ENCODE measurements around the gene TRIM2. TPM values are rescaled to one million over a fixed set of nuclear protein-coding genes. Genes with fewer than 3 reads are reported as not detected.

TRIM2 gene
- total RNA-seq (70.4 and 90.8 TPM in 2 replicates), polyA plus RNA-seq (39.6 and 41.2 TPM in 2 replicates), polyA minus RNA-seq (ENCODE audit: low replicate concordance) (110 and 116 TPM in 2 replicates)
- 23.4 and 23.5 TPM in 2 replicates for polyA plus RNA-seq (2012)

- Histone ChIP-seq H3K27ac (ENCODE audit: insufficient read depth, low read length) (no peak within 1 kb of the TSS), H3K4me2 (ENCODE audit: extremely low read depth, insufficient read depth, low read length) (peak within 1 kb of the TSS; percentile 80), H3K79me2 (ENCODE audit: control insufficient read depth, insufficient read depth, low read length) (no peaks in the 10 kb centered on the region), H3K27me3 (ENCODE audit: control insufficient read depth, insufficient read depth, low read length) (no peaks in the 10 kb centered on the region), H3K36me3 (ENCODE audit: control insufficient read depth, insufficient read depth, low read length) (no peaks in the 10 kb centered on the region), H3K9ac (ENCODE audit: insufficient read depth, low read length) (no peak within 1 kb of the TSS), H3K4me3 (replicated peaks in 1 of 4; ENCODE audit: control extremely low read depth in 1 of 4, insufficient read depth in 1 of 4, low read depth in 3 of 4, low read length in 4 of 4) (peak within 1 kb of the TSS; percentile 33 to 54 (median 41)), H3K9me3 (ENCODE audit: control insufficient read depth, insufficient read depth, low read depth, low read length) (no peaks in the 10 kb centered on the region), H2AFZ (ENCODE audit: low read length) (peak within 1 kb of the TSS; percentile 56), H3K4me1 (ENCODE audit: control insufficient read depth, extremely low read depth, insufficient read depth, low read length) (peaks cover 3% of the 10 kb centered on the region), H4K20me1 (ENCODE audit: control insufficient read depth, extremely low read depth, insufficient read depth, low read length) (no peaks in the 10 kb centered on the region)
- TF ChIP-seq CTCF (conservative IDR thresholded peaks at IDR 0.05 in 1 of 2, IDR thresholded peaks at IDR 0.05 in 1 of 2; ENCODE audit: low read depth in 1 of 2, low read length in 2 of 2) (no peak), EZH2 (IDR thresholded peaks at IDR 0.05; ENCODE audit: low read length, missing control alignments) (no peak)
- peak; percentile 80 to 85 for DNase-seq (ENCODE audit: low read depth in 2 of 2)
Observed at GRCh38 chr4:153204247-153204671, at the start of gene TRIM2. Gene TRIM2 (plus strand): TSS chr4:153204443. CDS start chr4:153204531, 88 bp downstream.

- Histone ChIP-seq H3K27me3 (ENCODE audit: control insufficient read depth, insufficient read depth, low read length) (peaks cover 2% of the 10 kb centered on the region), H3K4me2 (ENCODE audit: extremely low read depth, insufficient read depth, low read length) (no peak overlapping the region), H2AFZ (ENCODE audit: low read length) (no peak overlapping the region), H3K36me3 (ENCODE audit: control insufficient read depth, insufficient read depth, low read length) (no peaks in the 10 kb centered on the region), H3K79me2 (ENCODE audit: control insufficient read depth, insufficient read depth, low read length) (no peaks in the 10 kb centered on the region), H4K20me1 (ENCODE audit: control insufficient read depth, extremely low read depth, insufficient read depth, low read length) (no peaks in the 10 kb centered on the region), H3K4me3 (replicated peaks in 1 of 4; ENCODE audit: control extremely low read depth in 1 of 4, insufficient read depth in 1 of 4, low read depth in 3 of 4, low read length in 4 of 4) (no peak overlapping the region), H3K9ac (ENCODE audit: insufficient read depth, low read length) (no peak overlapping the region), H3K4me1 (ENCODE audit: control insufficient read depth, extremely low read depth, insufficient read depth, low read length) (peaks cover 11% of the 10 kb centered on the region), H3K27ac (ENCODE audit: insufficient read depth, low read length) (no peak overlapping the region), H3K9me3 (ENCODE audit: control insufficient read depth, insufficient read depth, low read depth, low read length) (no peaks in the 10 kb centered on the region)
- no peak for TF ChIP-seq CTCF (conservative IDR thresholded peaks at IDR 0.05 in 1 of 2, IDR thresholded peaks at IDR 0.05 in 1 of 2; ENCODE audit: low read depth in 1 of 2, low read length in 2 of 2)
- no peak for TF ChIP-seq EZH2 (IDR thresholded peaks at IDR 0.05; ENCODE audit: low read length, missing control alignments)
- DNase-seq (ENCODE audit: low read depth in 2 of 2), result no peak
Observed at GRCh38 chr4:153155686-153156085, 48.6 kb upstream of the TRIM2 start.

GRCh38 chr4:153156263-153156662, 48.0 kb upstream of the TRIM2 start:
- no peak overlapping the region for H3K9ac ChIP-seq (ENCODE audit: insufficient read depth, low read length)
- H4K20me1 ChIP-seq (ENCODE audit: control insufficient read depth, extremely low read depth, insufficient read depth, low read length), result no peaks in the 10 kb centered on the region
- H3K4me2 ChIP-seq (ENCODE audit: extremely low read depth, insufficient read depth, low read length), result no peak overlapping the region
- peak in 1 of 2 donors; percentile 5 for DNase-seq (ENCODE audit: low read depth in 2 of 2)
- H3K36me3 ChIP-seq (ENCODE audit: control insufficient read depth, insufficient read depth, low read length), result no peaks in the 10 kb centered on the region
- H3K27ac ChIP-seq (ENCODE audit: insufficient read depth, low read length), result no peak overlapping the region
- TF ChIP-seq EZH2 (IDR thresholded peaks at IDR 0.05; ENCODE audit: low read length, missing control alignments) (no peak), CTCF (conservative IDR thresholded peaks at IDR 0.05 in 1 of 2, IDR thresholded peaks at IDR 0.05 in 1 of 2; ENCODE audit: low read depth in 1 of 2, low read length in 2 of 2) (no peak)
- H3K4me3 ChIP-seq (replicated peaks in 1 of 4; ENCODE audit: control extremely low read depth in 1 of 4, insufficient read depth in 1 of 4, low read depth in 3 of 4, low read length in 4 of 4), result no peak overlapping the region
- H3K9me3 ChIP-seq (ENCODE audit: control insufficient read depth, insufficient read depth, low read depth, low read length), result no peaks in the 10 kb centered on the region
- peaks cover 11% of the 10 kb centered on the region for H3K4me1 ChIP-seq (ENCODE audit: control insufficient read depth, extremely low read depth, insufficient read depth, low read length)
- H2AFZ ChIP-seq (ENCODE audit: low read length), result no peak overlapping the region
- H3K79me2 ChIP-seq (ENCODE audit: control insufficient read depth, insufficient read depth, low read length), result no peaks in the 10 kb centered on the region
- peaks cover 2% of the 10 kb centered on the region for H3K27me3 ChIP-seq (ENCODE audit: control insufficient read depth, insufficient read depth, low read length)
